Measurements from ENCODE around the gene ADD2.

ADD2 gene

GRCh38 chr2:70645733-70646419 is 122.1 kb downstream of the ADD2 start:
- peak; percentile 70 for TF ChIP-seq CTCF (IDR thresholded peaks at IDR 0.05; ENCODE audit: low read depth, low read length)
- Histone ChIP-seq H3K9me3 (ENCODE audit: severe bottlenecking) (no peaks in the 10 kb centered on the region), H3K4me3 (ENCODE audit: low read depth, low read length) (no peak overlapping the region), H3K27ac (no peak overlapping the region), H3K27me3 (ENCODE audit: insufficient read depth, low read depth, severe bottlenecking) (peaks cover 6% of the 10 kb centered on the region), H3K36me3 (no peaks in the 10 kb centered on the region)
- peak; percentile 53 for DNase-seq

GRCh38 chr2:70643715-70644114 is 124.3 kb downstream of the ADD2 start:
- no peak overlapping the region for H3K4me3 ChIP-seq (ENCODE audit: low read depth, low read length)
- TF ChIP-seq CTCF (IDR thresholded peaks at IDR 0.05; ENCODE audit: low read depth, low read length): peak; percentile 78
- H3K27me3 ChIP-seq (ENCODE audit: insufficient read depth, low read depth, severe bottlenecking): peaks cover 12% of the 10 kb centered on the region
- H3K36me3 ChIP-seq: no peaks in the 10 kb centered on the region
- no peaks in the 10 kb centered on the region for H3K9me3 ChIP-seq (ENCODE audit: severe bottlenecking)
- no peak overlapping the region for H3K27ac ChIP-seq
- DNase-seq: peak; percentile 60

GRCh38 chr2:70641263-70641784 is 126.7 kb downstream of the ADD2 start:
- H3K27me3 ChIP-seq (ENCODE audit: insufficient read depth, low read depth, severe bottlenecking): peaks cover 15% of the 10 kb centered on the region
- no peaks in the 10 kb centered on the region for H3K36me3 ChIP-seq
- DNase-seq: no peak
- no peak overlapping the region for H3K27ac ChIP-seq
- no peak overlapping the region for H3K4me3 ChIP-seq (ENCODE audit: low read depth, low read length)
- peaks cover 3% of the 10 kb centered on the region for H3K9me3 ChIP-seq (ENCODE audit: severe bottlenecking)
- TF ChIP-seq CTCF (IDR thresholded peaks at IDR 0.05; ENCODE audit: low read depth, low read length): no peak

- H3K27ac ChIP-seq: no peak overlapping the region
- no peak overlapping the region for H3K4me3 ChIP-seq (ENCODE audit: low read depth, low read length)
- peaks cover 5% of the 10 kb centered on the region for H3K9me3 ChIP-seq (ENCODE audit: severe bottlenecking)
- DNase-seq: no peak
- H3K36me3 ChIP-seq: no peaks in the 10 kb centered on the region
- H3K27me3 ChIP-seq (ENCODE audit: insufficient read depth, low read depth, severe bottlenecking): peaks cover 15% of the 10 kb centered on the region
- TF ChIP-seq CTCF (IDR thresholded peaks at IDR 0.05; ENCODE audit: low read depth, low read length): no peak
These were observed 128.1 kb downstream of the ADD2 start for GRCh38 chr2:70639841-70640436.

- TF ChIP-seq CTCF (IDR thresholded peaks at IDR 0.05; ENCODE audit: low read depth, low read length): no peak
- no peak for DNase-seq
- Histone ChIP-seq H3K4me3 (ENCODE audit: low read depth, low read length) (no peak overlapping the region), H3K27me3 (ENCODE audit: insufficient read depth, low read depth, severe bottlenecking) (peaks cover 20% of the 10 kb centered on the region), H3K36me3 (no peaks in the 10 kb centered on the region), H3K27ac (no peak overlapping the region), H3K9me3 (ENCODE audit: severe bottlenecking) (peaks cover 5% of the 10 kb centered on the region)
These were observed 129.4 kb downstream of the ADD2 start for GRCh38 chr2:70638561-70638960.

All from WERI-Rb-1 (cell line).